GM12878 (cell line): Measurements from ENCODE around the gene BRCA1. TPM values are rescaled to one million over a fixed set of nuclear protein-coding genes. Genes with fewer than 3 reads are reported as not detected.

Source experiments
- ATAC-seq: fragments of 200-7000 bp; cut with Tn5 transposase; 3 replicates; pipeline ENCODE4 v1.9.1; 2020; ENCODE audit warnings: mild to moderate bottlenecking, moderate library complexity
- Bru-seq: library from RNA; stranded (reverse); fragments of 400-500 nt; gene quantifications from one replicate; lab custom pipeline; 2021; lab: Mats Ljungman, UMichigan
- BruChase-seq, 2 experiments: library from RNA; stranded (reverse); fragments of 400-500 nt; gene quantifications; one replicate each; lab custom pipeline; 2021; lab: Mats Ljungman, UMichigan
- BruUV-seq: library from RNA; stranded (reverse); fragments of 400-500 nt; replicated peaks from 2 replicates; lab custom pipeline; 2021; lab: Mats Ljungman, UMichigan
- CTCF ChIA-PET: fragments of 300-600 bp; sonication (Branson Sonifier 250); formaldehyde crosslinking; extraction: SDS; loops from one replicate; lab custom pipeline; 2021; ENCODE audit warnings: inconsistent platforms; lab: Yijun Ruan, JAX
- POLR2A ChIA-PET: fragments of 350-600 bp; formaldehyde crosslinking; extraction: SDS; loops from one replicate; lab custom pipeline; 2021; ENCODE audit warnings: inconsistent platforms; lab: Charles Lee
- RAD21 ChIA-PET: fragments of 300-600 bp; sonication (Branson Sonifier 250); formaldehyde crosslinking; loops from one replicate; lab custom pipeline; 2023; ENCODE audit warnings: antibody characterized with exemption; ENCODE audit not compliant: unreplicated experiment; lab: Charles Lee
- SMC1A ChIA-PET: fragments of 300-600 bp; sonication (Branson Sonifier 250); formaldehyde crosslinking; loops from one replicate; lab custom pipeline; 2023; ENCODE audit not compliant: unreplicated experiment, uncharacterized antibody; lab: Charles Lee
- DNase-seq: peaks from one replicate; pipeline ENCODE4 v3.0.0-alpha.2; 2011; ENCODE audit warnings: low read depth, low spot score
- FAIRE-seq: peaks from 3 replicates; lab custom pipeline; 2011; peaks lifted over from hg19 to GRCh38; lab: Jason Lieb, UNC
- H2AFZ ChIP-seq: 2 replicates; pipeline ENCODE4 v1.6.0; 2011; ENCODE audit warnings: low read depth, low read length, control low read depth; ENCODE audit not compliant: control insufficient read depth
- H3K27ac ChIP-seq: 2 replicates; pipeline ENCODE4 v1.5.1; 2011; ENCODE audit warnings: control low read depth; ENCODE audit not compliant: control insufficient read depth, insufficient read depth
- H3K27me3 ChIP-seq, 2 experiments: replicated peaks in 1 of 2; 2 replicates each; pipeline versions ENCODE4 v1.6.0 to v1.6.1; 2011; ENCODE audit warnings: low read length in 1 of 2; ENCODE audit not compliant: control insufficient read depth in 2 of 2, insufficient read depth in 2 of 2
- H3K36me3 ChIP-seq, 2 experiments: 2 replicates each; pipeline ENCODE4 v1.5.1; 2011; ENCODE audit warnings: low read length in 1 of 2; ENCODE audit not compliant: control insufficient read depth in 2 of 2, insufficient read depth in 2 of 2
- H3K4me1 ChIP-seq: 2 replicates; pipeline ENCODE4 v1.6.1; 2011; ENCODE audit warnings: mild to moderate bottlenecking, low read length, moderate library complexity, mixed read lengths; ENCODE audit not compliant: control insufficient read depth, insufficient read depth
- H3K4me2 ChIP-seq: 2 replicates; pipeline ENCODE4 v1.6.0; 2011; ENCODE audit warnings: control low read depth; ENCODE audit not compliant: control insufficient read depth, insufficient read depth
- H3K4me3 ChIP-seq: fragments of 200-600 bp; sonication (generic); 2 replicates; pipeline ENCODE4 v1.5.1; 2016
- H3K79me2 ChIP-seq: 2 replicates; pipeline ENCODE4 v1.6.0; 2011; ENCODE audit warnings: low read length; ENCODE audit not compliant: control insufficient read depth, insufficient read depth
- H3K9ac ChIP-seq: 2 replicates; pipeline ENCODE4 v1.8.0; 2011; ENCODE audit warnings: low read length, control low read depth, mixed read lengths; ENCODE audit not compliant: control insufficient read depth, insufficient read depth
- H3K9me3 ChIP-seq: replicated peaks from 3 replicates; pipeline ENCODE4 v1.5.1; 2011; ENCODE audit warnings: mild to moderate bottlenecking, low read length; ENCODE audit not compliant: control insufficient read depth, insufficient read depth
- H4K20me1 ChIP-seq: 2 replicates; pipeline ENCODE4 v1.6.0; 2011; ENCODE audit not compliant: control insufficient read depth, insufficient read depth
- CEBPB ChIP-seq, 2 experiments: fragments of 150-350 bp in 1 of 2; IDR thresholded peaks; 2 replicates each; pipeline ENCODE4 v1.6.1; 2012 to 2014; ENCODE audit warnings: low read depth in 2 of 2, low read length in 2 of 2, borderline replicate concordance in 1 of 2, inconsistent platforms in 1 of 2
- ETV6 ChIP-seq, 2 experiments: fragments of 450-650 bp in 1 of 2; IDR thresholded peaks in 1 of 2; conservative IDR thresholded peaks in 1 of 2; 2 replicates each; pipeline ENCODE4 v1.6.1; 2014; ENCODE audit warnings: antibody characterized with exemption in 1 of 2, borderline replicate concordance in 1 of 2, low read depth in 1 of 2, mild to moderate bottlenecking in 1 of 2, moderate library complexity in 1 of 2
- HDAC2 ChIP-seq: fragments of 200-600 bp; sonication (generic); IDR thresholded peaks from 2 replicates; pipeline ENCODE4 v1.6.1; 2017
- JUND ChIP-seq: IDR thresholded peaks from 2 replicates; pipeline ENCODE4 v1.6.1; 2012; ENCODE audit warnings: low read depth, mild to moderate bottlenecking, low read length, improper control_type of control experiment, moderate library complexity
- MXI1 ChIP-seq: fragments of 150-350 bp; IDR thresholded peaks from 2 replicates; pipeline ENCODE4 v1.6.1; 2011; ENCODE audit warnings: low read depth, mild to moderate bottlenecking, inconsistent platforms, low read length, improper control_type of control experiment
- NFXL1 ChIP-seq: fragments of 450-650 bp; IDR thresholded peaks from 2 replicates; pipeline ENCODE4 v1.6.1; 2017; ENCODE audit warnings: antibody characterized with exemption, mild to moderate bottlenecking, borderline replicate concordance
- NFYB ChIP-seq: IDR thresholded peaks from 2 replicates; pipeline ENCODE4 v1.6.1; 2011; ENCODE audit warnings: low read depth, mild to moderate bottlenecking, low read length, improper control_type of control experiment, moderate library complexity; ENCODE audit not compliant: insufficient read depth
- NR2C1 ChIP-seq: fragments of 450-650 bp; IDR thresholded peaks from 2 replicates; pipeline ENCODE4 v1.6.1; 2017; ENCODE audit warnings: antibody characterized with exemption, mild to moderate bottlenecking, moderate library complexity
- PML ChIP-seq: IDR thresholded peaks from 2 replicates; pipeline ENCODE4 v1.6.1; 2012; ENCODE audit warnings: low read length, inconsistent platforms
- RAD21 ChIP-seq: IDR thresholded peaks from 2 replicates; pipeline ENCODE4 v1.6.1; 2011; ENCODE audit warnings: mild to moderate bottlenecking, low read depth, low read length, moderate library complexity; ENCODE audit not compliant: insufficient read depth
- RB1 ChIP-seq: fragments of 450-650 bp; formaldehyde crosslinking; IDR thresholded peaks from 2 replicates; pipeline ENCODE4 v1.6.1; 2017; ENCODE audit warnings: mild to moderate bottlenecking, borderline replicate concordance
- SIN3A ChIP-seq: IDR thresholded peaks from 2 replicates; pipeline ENCODE4 v1.6.1; 2012; ENCODE audit warnings: low read depth, low read length, improper control_type of control experiment
- SKIL ChIP-seq: fragments of 450-650 bp; IDR thresholded peaks from 2 replicates; pipeline ENCODE4 v1.6.1; 2017; ENCODE audit warnings: mild to moderate bottlenecking, low read depth, inconsistent platforms; ENCODE audit not compliant: poor library complexity, severe bottlenecking
- STAT1 ChIP-seq: fragments of 450-650 bp; conservative IDR thresholded peaks from 2 replicates; pipeline ENCODE4 v1.6.1; 2014; ENCODE audit warnings: antibody characterized with exemption, mild to moderate bottlenecking
- WGBS: methylation state at CpG from one replicate; pipeline ENCODE4 v1.1.6; 2016; ENCODE audit warnings: low lambda C conversion rate; ENCODE audit not compliant: insufficient replicate concordance, insufficient coverage; ENCODE audit errors: missing lambda C conversion rate; 5-methylcytosine and 5-hydroxymethylcytosine counted together
- in situ Hi-C: fragments of 300-500 bp; cut with MboI; formaldehyde crosslinking; loops from 9 replicates; pipeline ENCODE4 v1.14.3; 2018; ENCODE audit warnings: mixed read lengths
- intact Hi-C: fragments of 100-400 bp; cut with micrococcal nuclease; formaldehyde crosslinking; loops from one replicate; pipeline ENCODE4 v1.14.2; 2022; ENCODE audit not compliant: unreplicated experiment
- long read RNA-seq, 2 experiments: library from polyadenylated mRNA; unstranded; transcript quantifications; one replicate each; pipeline ENCODE4 v2.0.0, GENCODE V29; 2019 to 2020
- polyA minus RNA-seq, 3 experiments: library from RNA; depleted of rRNA, polyadenylated mRNA; stranded (reverse); fragments of >200 nt; gene quantifications; 2 replicates each; pipeline ENCODE4 v1.2.3, GENCODE V29; 2011
- polyA plus RNA-seq, 11 experiments: library from polyadenylated mRNA; depleted of rRNA in 4 of 11; unstranded in 6 of 11; stranded (reverse) in 5 of 11; fragments of >200 nt; fragmentation: Nextera tagmentation in 4 of 11; fragmentation: Illumina TruSeq in 1 of 11; extraction: Ambion mirVana in 4 of 11; extraction: Trizol in 1 of 11; gene quantifications; 1 replicate in 1 of 11; 2 replicates in 10 of 11; pipeline versions ENCODE4 v1.2.1 to v1.2.3, GENCODE V29; 2011 to 2016; ENCODE audit warnings: inconsistent platforms in 2 of 11, missing spikeins in 2 of 11, low read depth in 1 of 11
- total RNA-seq, 4 experiments: library from RNA; depleted of rRNA in 3 of 4; stranded (reverse); fragments of >200 nt in 3 of 4; fragmentation: Illumina TruSeq in 1 of 4; extraction: Trizol in 1 of 4; gene quantifications; 2 replicates each; pipeline versions ENCODE4 v1.2.1 to v1.2.3, GENCODE V29; 2013 to 2021
- TF ChIP-seq, protein P1 (sequence below): IDR thresholded peaks from 2 replicates; pipeline ENCODE4 v1.6.1; 2012; ENCODE audit warnings: low read depth, low read length, improper control_type of control experiment

The BRCA1 gene
- total RNA-seq (2013; cell fraction: nucleolus; rRNA removed): 79.3 and 94.1 TPM in 2 replicates
- total RNA-seq (2014; rRNA removed): 51.8 and 54.4 TPM in 2 replicates
- 43.1 and 45.7 TPM in 2 replicates for total RNA-seq (2014; rRNA removed; fragmentation: Illumina TruSeq; extraction: Trizol)
- 38.7 and 39.5 TPM in 2 replicates for total RNA-seq (2021)
- polyA plus RNA-seq (2011; ENCODE audit: low read depth): 17.3 TPM
- 43.6 and 56.6 TPM in 2 replicates for polyA plus RNA-seq (2011; rRNA removed)
- polyA plus RNA-seq (2011; cell fraction: cytosol; rRNA removed): 40.6 and 44.7 TPM in 2 replicates
- 39.7 and 52.4 TPM in 2 replicates for polyA plus RNA-seq (2011; cell fraction: nucleus; rRNA removed)
- 21.4 and 22.0 TPM in 2 replicates for polyA plus RNA-seq (2012)
- polyA plus RNA-seq (2014; fragmentation: Illumina TruSeq; extraction: Trizol): 44.8 and 45.1 TPM in 2 replicates
- 10 to 100 TPM; 16.8 to 17.4 TPM for polyA plus RNA-seq (2014; fragmentation: Nextera tagmentation; extraction: Ambion mirVana)
- 32.1 and 40.2 TPM in 2 replicates for polyA plus RNA-seq (2014; rRNA removed)
- 10 to 100 TPM; 54.9 to 71.2 TPM for polyA plus RNA-seq (2016; fragmentation: Nextera tagmentation; extraction: Ambion mirVana)
- polyA minus RNA-seq (2011; rRNA and poly(A)+ RNA removed): 101 and 103 TPM in 2 replicates
- polyA minus RNA-seq (2011; cell fraction: cytosol; rRNA and poly(A)+ RNA removed): 28.6 and 37.5 TPM in 2 replicates
- polyA minus RNA-seq (2011; cell fraction: nucleus; rRNA and poly(A)+ RNA removed): 35.7 and 52.9 TPM in 2 replicates
- Bru-seq, nascent RNA: percentile 62 among the genes with signal in this experiment
- BruChase-seq, experiment 1, labeled RNA remaining after a 6-hour chase: percentile 61 among the genes with signal in this experiment
- percentile 63 among the genes with signal in this experiment for BruChase-seq, experiment 2, labeled RNA remaining after a 2-hour chase
- long read RNA-seq, experiment 1, full-length matches to known transcripts: 6 of 17 reads
- long read RNA-seq, experiment 1, partial matches to known transcripts: 2 of 17 reads
- long read RNA-seq, experiment 1, other reads (novel, unspliced or antisense): 9 of 17 reads
- long read RNA-seq, experiment 2, full-length matches to known transcripts: 99 of 214 reads
- long read RNA-seq, experiment 2, partial matches to known transcripts: 43 of 214 reads
- long read RNA-seq, experiment 2, other reads (novel, unspliced or antisense): 72 of 214 reads

- Histone ChIP-seq H3K9me3 (no peaks in the 10 kb centered on the region; the same call in 2 of the 3 replicates), H3K9ac (peak within 1 kb of the TSS; percentile 85), H3K4me2 (peak within 1 kb of the TSS; percentile 79), H2AFZ (peak within 1 kb of the TSS; percentile 91), H3K4me3 (peak within 1 kb of the TSS; percentile 95), H3K4me1 (peaks cover 5% of the 10 kb centered on the region), H3K36me3 (no peaks in the 10 kb centered on the region), H3K27ac (peak within 1 kb of the TSS; percentile 88), H3K79me2 (peaks cover 28% of the 10 kb centered on the region), H3K27me3 (no peaks in the 10 kb centered on the region), H4K20me1 (no peaks in the 10 kb centered on the region)
- intact Hi-C loops (loop anchor here (1.0 kb wide), 1 partner anchor 46 kb away; the partner anchor contains the start of gene NBR1), in situ Hi-C loops (no loop called here)
- DNase-seq: peak; percentile 96
- ChIA-PET SMC1A (interaction anchor here (0.7 to 1.9 kb wide), 4 partner anchors 43 to 101 kb away, joined by 3 to 6 read pairs (median 3); no protein-coding TSS in a partner anchor), POLR2A (interaction anchor here (0.5 to 1.0 kb wide), 7 partner anchors 46 to 544 kb away, joined by 3 to 7 read pairs (median 3); partner anchors contain the start of gene NBR1), CTCF (interaction anchor here (0.7 to 1.1 kb wide), 2 partner anchors 83 to 101 kb away, joined by 3 read pairs; no protein-coding TSS in a partner anchor), RAD21 (interaction anchor here (0.7 kb wide), 1 partner anchor 44 kb away, joined by 3 read pairs; no protein-coding TSS in a partner anchor)
- ATAC-seq: peak; percentile 99
- 7% methylated on average over 38 of the region's 38 CpGs for WGBS
- peak; percentile 100 for FAIRE-seq
- no TSS peak for BruUV-seq
- TF ChIP-seq, protein P1, sequence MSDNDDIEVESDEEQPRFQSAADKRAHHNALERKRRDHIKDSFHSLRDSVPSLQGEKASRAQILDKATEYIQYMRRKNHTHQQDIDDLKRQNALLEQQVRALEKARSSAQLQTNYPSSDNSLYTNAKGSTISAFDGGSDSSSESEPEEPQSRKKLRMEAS: peak; percentile 88
- TF ChIP-seq RB1: peak; percentile 98; the same call in 1 of the 2 replicates
- peak in 1 of 2 experiments; percentile 80; a peak in 1 of 4 replicates for TF ChIP-seq CEBPB (IDR thresholded peaks at IDR 0.05; ENCODE audit: borderline replicate concordance in 1 of 2, low read depth in 2 of 2, low read length in 2 of 2)
- TF ChIP-seq NR2C1: peak; percentile 59; the same call in 1 of the 2 replicates
- no peak for TF ChIP-seq PML
- no peak for TF ChIP-seq NFXL1
- TF ChIP-seq ETV6 (conservative IDR thresholded peaks at IDR 0.05 in 1 of 2, IDR thresholded peaks at IDR 0.05 in 1 of 2; ENCODE audit: borderline replicate concordance in 1 of 2, low read depth in 1 of 2): no peak
- TF ChIP-seq HDAC2: no peak; the same call in 1 of the 2 replicates
- peak; percentile 82 for TF ChIP-seq NFYB
- TF ChIP-seq SKIL: no peak
- no peak for TF ChIP-seq JUND
- no peak for TF ChIP-seq STAT1
- peak; percentile 99 for TF ChIP-seq SIN3A
- TF ChIP-seq MXI1: peak; percentile 100
- no peak for TF ChIP-seq RAD21
These were observed at the start of gene BRCA1 for GRCh38 chr17:43125133-43125966. BRCA1 (minus strand) TSS chr17:43125364; CDS start chr17:43124096, 1,268 bp downstream.
